Astrocyte of the spinal cord (primary cell): ENCODE measurements around the gene KIF26A.
"Not testable (repeated sequence)": the region's sequence is repeated elsewhere in the genome, so short reads cannot be mapped to it uniquely, and the experiment has no call there.

ENCODE experiments used
- DNase-seq: peaks from one replicate; pipeline ENCODE4 v3.0.0; 2011; ENCODE audit warnings: low read depth, low spot score
- H3K4me3 ChIP-seq: 2 replicates; pipeline ENCODE4 v1.5.1; 2011; ENCODE audit warnings: low read depth, mild to moderate bottlenecking, low read length, moderate library complexity
- in situ Hi-C: cut with HindIII; loops from 2 replicates; pipeline ENCODE4 v1.10.0; 2017; ENCODE audit warnings: low sequenced_read_pairs
- TF ChIP-seq, protein P1 (sequence below): IDR thresholded peaks from 2 replicates; pipeline ENCODE4 v1.5.1; 2012; ENCODE audit warnings: low read depth, mild to moderate bottlenecking, low read length, inconsistent platforms

The KIF26A gene

DNA sequence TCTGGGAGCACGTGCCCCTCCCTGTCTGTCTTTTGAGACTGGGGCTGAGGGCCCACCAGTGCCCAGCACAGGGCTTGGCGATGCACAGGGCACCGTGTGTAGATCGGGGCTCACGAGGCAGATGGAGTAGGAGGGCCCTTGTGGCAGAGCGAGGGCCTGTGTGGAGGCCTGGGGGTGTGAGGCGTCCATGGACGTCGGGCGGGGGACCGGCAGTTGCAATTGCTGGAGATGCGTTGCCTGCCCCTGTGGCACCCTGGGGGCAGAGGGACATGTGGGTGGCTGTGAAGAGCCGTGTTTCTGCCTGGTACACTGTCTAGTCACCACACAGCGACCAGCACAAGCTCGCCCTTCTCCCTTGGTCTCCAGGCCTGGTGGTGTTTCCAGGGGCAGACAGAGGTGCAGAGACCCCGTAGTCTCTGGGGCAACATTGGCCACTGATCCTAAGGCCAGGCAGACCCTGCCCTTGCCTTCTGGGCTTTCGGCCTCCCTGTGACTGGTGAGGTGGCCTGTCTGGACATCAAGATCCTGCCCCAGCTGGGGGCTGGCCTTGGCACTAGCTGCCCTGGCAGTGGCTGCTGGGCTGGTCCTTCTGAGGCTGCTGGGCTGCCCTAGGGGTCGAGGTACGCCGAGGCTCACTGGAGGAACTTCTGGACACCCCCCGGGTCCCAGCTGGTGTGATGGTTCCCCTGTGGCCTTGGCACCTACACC is 14.5 kb downstream of the KIF26A start:
- no peak overlapping the region for H3K4me3 ChIP-seq
- in situ Hi-C loops: no loop called here
- TF ChIP-seq, protein P1, sequence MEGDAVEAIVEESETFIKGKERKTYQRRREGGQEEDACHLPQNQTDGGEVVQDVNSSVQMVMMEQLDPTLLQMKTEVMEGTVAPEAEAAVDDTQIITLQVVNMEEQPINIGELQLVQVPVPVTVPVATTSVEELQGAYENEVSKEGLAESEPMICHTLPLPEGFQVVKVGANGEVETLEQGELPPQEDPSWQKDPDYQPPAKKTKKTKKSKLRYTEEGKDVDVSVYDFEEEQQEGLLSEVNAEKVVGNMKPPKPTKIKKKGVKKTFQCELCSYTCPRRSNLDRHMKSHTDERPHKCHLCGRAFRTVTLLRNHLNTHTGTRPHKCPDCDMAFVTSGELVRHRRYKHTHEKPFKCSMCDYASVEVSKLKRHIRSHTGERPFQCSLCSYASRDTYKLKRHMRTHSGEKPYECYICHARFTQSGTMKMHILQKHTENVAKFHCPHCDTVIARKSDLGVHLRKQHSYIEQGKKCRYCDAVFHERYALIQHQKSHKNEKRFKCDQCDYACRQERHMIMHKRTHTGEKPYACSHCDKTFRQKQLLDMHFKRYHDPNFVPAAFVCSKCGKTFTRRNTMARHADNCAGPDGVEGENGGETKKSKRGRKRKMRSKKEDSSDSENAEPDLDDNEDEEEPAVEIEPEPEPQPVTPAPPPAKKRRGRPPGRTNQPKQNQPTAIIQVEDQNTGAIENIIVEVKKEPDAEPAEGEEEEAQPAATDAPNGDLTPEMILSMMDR: no peak
- no peak for DNase-seq

DNA sequence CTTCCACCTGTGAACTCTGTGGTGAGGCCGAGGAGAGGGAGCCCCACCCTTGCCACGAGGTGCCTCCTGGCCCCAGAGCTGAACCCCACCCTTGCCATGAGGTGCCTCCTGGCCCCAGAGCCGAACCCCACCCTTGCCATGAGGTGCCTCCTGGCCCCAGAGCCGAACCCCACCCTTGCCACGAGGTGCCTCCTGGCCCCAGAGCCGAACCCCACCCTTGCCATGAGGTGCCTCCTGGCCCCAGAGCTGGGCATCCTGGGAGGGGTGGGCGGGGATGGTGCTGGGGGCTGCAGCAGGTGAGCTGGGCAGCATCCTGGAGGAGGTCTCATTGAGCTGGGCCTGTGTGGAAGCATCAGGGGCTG is 15.0 kb downstream of the KIF26A start:
- DNase-seq, in situ Hi-C loops, H3K4me3 ChIP-seq: not testable (repeated sequence)

DNA sequence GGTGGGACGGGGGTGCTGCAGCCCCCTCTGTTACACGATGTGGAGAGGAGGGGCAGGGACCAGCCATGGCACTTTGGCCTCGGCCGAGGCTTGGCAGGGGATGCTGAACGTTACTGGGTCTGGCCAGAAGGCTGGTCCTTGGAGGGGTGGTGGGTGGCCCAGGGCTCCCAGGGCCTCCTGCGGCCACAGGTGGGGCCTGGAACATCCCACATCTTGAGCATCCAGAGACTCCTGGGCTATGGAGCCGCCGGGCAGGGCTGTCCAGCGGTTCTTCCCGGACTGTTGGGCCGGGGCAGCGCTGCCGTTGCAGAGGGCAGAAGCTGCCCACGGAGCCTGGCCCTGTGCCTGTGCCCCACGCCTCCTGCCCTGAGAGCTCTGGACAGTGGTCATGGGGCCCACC is 15.9 kb downstream of the KIF26A start:
- in situ Hi-C loops: no loop called here
- no peak overlapping the region for H3K4me3 ChIP-seq
- no peak for DNase-seq
- TF ChIP-seq, protein P1: no peak

DNA sequence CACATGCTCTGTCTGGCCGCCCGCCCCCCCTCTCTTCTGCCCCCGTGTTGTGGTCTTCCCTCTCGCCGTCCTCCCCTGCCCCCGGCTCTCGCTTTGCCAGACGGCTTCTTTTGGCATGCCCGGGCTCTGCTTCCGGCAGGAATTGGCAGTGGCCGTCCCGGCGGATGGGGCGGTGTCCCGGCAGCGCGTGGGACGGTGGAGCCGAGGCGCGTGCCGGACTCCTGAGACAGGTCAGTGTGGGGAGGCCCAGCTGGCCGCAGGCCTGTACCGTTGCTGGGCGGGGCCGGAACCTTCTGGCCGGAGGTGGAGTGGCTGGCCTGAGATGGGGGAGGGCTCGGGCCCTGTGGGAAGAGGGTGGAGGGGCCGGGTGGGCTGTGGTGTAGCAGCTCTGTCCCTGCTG is 17.1 kb downstream of the KIF26A start:
- in situ Hi-C loops: no loop called here
- DNase-seq: no peak
- TF ChIP-seq, protein P1: no peak
- H3K4me3 ChIP-seq: no peak overlapping the region

DNA sequence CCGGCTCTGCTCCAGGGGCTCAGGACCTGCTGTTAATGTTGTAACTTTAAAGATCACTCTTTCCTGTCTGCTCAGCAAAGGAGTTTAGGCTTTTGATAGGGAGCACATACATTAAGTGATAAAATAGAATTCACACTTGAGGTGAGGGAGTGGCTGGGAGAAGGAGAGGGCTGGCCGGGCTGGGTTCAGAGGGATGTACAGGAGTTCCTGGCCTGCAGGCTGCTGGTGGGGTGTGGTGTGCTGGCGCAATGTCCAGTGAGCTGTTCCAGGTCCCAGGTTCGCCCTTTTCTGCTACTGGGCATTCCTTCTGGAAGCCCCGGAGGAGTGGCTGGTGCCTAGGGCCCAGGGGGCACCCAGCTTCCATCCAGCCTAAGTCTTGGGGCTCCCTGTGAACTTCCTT is 17.8 kb downstream of the KIF26A start:
- TF ChIP-seq, protein P1: no peak
- DNase-seq: no peak
- in situ Hi-C loops: no loop called here
- no peak overlapping the region for H3K4me3 ChIP-seq

DNA sequence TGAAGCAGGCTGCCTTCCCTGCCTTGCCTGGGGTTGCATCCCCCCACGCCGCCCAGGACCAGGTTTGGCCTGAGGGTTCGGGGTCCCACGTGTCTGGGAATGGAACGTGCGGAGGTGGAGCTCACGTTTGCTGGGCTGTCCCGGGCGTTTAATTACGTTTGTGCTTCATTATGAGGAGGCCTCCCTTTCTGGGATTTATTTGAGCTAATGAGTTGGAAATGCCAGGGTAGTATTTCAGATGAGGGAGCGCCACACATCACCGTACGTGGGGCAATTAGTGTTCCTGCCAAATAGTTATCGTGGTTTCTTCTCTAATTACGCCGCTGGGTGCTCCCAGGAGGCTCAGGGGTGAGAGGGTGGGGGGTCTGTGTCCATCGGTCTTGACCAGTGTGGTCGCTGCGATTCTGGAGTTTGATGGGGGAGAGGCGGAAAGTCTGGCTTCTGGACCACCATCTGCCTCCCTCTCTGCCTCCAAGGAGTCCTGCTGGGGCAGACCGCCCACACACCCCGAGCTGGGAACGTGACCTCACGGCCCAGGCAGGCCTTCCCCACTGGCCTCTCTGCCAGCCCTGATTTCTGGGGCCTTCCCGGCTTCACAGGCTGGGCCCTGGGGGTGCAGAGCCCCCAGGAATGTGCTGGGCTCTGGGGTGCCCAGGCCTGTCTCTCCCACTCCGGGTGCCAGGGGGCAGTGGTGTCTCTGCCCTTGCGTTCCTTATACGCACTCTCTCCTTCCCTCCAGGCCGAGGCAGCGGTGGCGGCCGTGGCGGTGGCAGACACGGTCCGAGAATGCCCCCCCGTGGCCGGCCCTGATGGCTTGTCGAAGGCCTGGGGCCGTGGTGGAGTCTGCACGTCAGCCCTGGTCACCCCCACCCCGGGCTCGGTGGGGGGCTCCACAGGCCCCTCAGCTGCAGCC is 18.9 kb downstream of the KIF26A start:
- DNase-seq: no peak
- TF ChIP-seq, protein P1: no peak
- H3K4me3 ChIP-seq: no peak overlapping the region
- in situ Hi-C loops: no loop called here
